Medulla oblongata (tissue), 1 donor: ENCODE results near the gene CCN6.
"Not testable (repeated sequence)": the region's sequence is repeated elsewhere in the genome, so short reads cannot be mapped to it uniquely, and the experiment has no call there.

Experiments used
- DNase-seq: peaks from one replicate; pipeline ENCODE4 v3.0.0-alpha.2; 2015; ENCODE audit errors: extremely low spot score

The CCN6 gene

GRCh38 chr6:112030206-112030960 is 23.5 kb upstream of the CCN6 start:
- no peak for DNase-seq

GRCh38 chr6:112030961-112031660 is 22.8 kb upstream of the CCN6 start:
- no peak for DNase-seq

GRCh38 chr6:112031960-112032359 is 21.9 kb upstream of the CCN6 start:
- DNase-seq = no peak

- DNase-seq = no peak
Observed at GRCh38 chr6:112032728-112033127, 21.2 kb upstream of the CCN6 start.

- no peak for DNase-seq
Observed at GRCh38 chr6:112033791-112034615, 19.9 kb upstream of the CCN6 start.

- no peak for DNase-seq
Observed at GRCh38 chr6:112034616-112034995, 19.3 kb upstream of the CCN6 start.

- DNase-seq = no peak
Observed at GRCh38 chr6:112036088-112036637, 17.7 kb upstream of the CCN6 start.

- DNase-seq = peak; percentile 81
Observed at GRCh38 chr6:112037783-112038216, 16.1 kb upstream of the CCN6 start.

- no peak for DNase-seq
Observed at GRCh38 chr6:112038268-112038667, 15.6 kb upstream of the CCN6 start.

GRCh38 chr6:112038756-112039430 is 15.0 kb upstream of the CCN6 start:
- no peak for DNase-seq

- DNase-seq = no peak
Observed at GRCh38 chr6:112039431-112039770, 14.5 kb upstream of the CCN6 start.

GRCh38 chr6:112040956-112041355 is 12.9 kb upstream of the CCN6 start:
- no peak for DNase-seq

- DNase-seq = no peak
Observed at GRCh38 chr6:112041535-112041934, 12.4 kb upstream of the CCN6 start.

- peak; percentile 92 for DNase-seq
Observed at GRCh38 chr6:112043032-112044007, 10.6 kb upstream of the CCN6 start.

- no peak for DNase-seq
Observed at GRCh38 chr6:112044196-112044595, 9.7 kb upstream of the CCN6 start.

GRCh38 chr6:112044856-112045255 is 9.0 kb upstream of the CCN6 start:
- DNase-seq = no peak

GRCh38 chr6:112047523-112047922 is 6.4 kb upstream of the CCN6 start:
- not testable (repeated sequence) for DNase-seq

GRCh38 chr6:112049026-112049799 is 4.7 kb upstream of the CCN6 start:
- no peak for DNase-seq

- no peak for DNase-seq
Observed at GRCh38 chr6:112049996-112050395, 3.9 kb upstream of the CCN6 start.

GRCh38 chr6:112050429-112050828 is 3.5 kb upstream of the CCN6 start:
- DNase-seq = no peak
